Measurements from ENCODE around the gene ECE1.

DNA sequence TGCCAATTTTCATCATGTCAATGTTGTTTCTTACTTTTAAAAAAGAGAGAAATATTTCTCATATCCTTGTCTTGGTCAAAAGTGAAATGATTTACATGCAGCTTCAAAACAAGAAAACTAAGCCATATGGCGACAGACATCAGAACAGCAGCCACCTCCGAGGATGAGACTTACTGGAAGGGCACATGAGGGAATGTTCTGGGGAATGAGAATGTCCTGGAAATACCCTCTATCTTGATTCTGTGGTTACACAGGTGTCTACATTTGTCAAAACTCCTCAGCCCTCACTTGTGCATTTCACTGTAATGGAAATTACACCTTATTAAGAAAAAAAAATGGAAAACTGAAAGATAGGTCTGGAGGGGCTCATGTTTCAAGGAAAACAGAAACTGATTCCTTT lies 14.2 kb upstream of the ECE1 start:
- no peak for TF ChIP-seq CTCF (IDR thresholded peaks at IDR 0.05)
- no peak for TF ChIP-seq POLR2A (IDR thresholded peaks at IDR 0.05)
- no peak for TF ChIP-seq POLR2AphosphoS5 (IDR thresholded peaks at IDR 0.05)

Data from transverse colon (tissue), 4 donors.